ENCODE data around the gene MADCAM1.
"Not testable (repeated sequence)": the region's sequence is repeated elsewhere in the genome, so short reads cannot be mapped to it uniquely, and the experiment has no call there.

Gene MADCAM1

GRCh38 chr19:478236-478903, 17.9 kb upstream of the MADCAM1 start:
- no peak for ATAC-seq
- TF ChIP-seq TCF4 (CRISPR knock-in tag; IDR thresholded peaks at IDR 0.05; ENCODE audit: borderline replicate concordance) (no peak), ESRRG (CRISPR knock-in tag; IDR thresholded peaks at IDR 0.05) (no peak), ARNTL (CRISPR knock-in tag; IDR thresholded peaks at IDR 0.05; ENCODE audit: borderline replicate concordance, low read depth) (no peak), BACH2 (CRISPR knock-in tag; IDR thresholded peaks at IDR 0.05; ENCODE audit: borderline replicate concordance) (no peak), TSHZ2 (CRISPR knock-in tag; IDR thresholded peaks at IDR 0.05) (no peak), ZC3H10 (CRISPR knock-in tag; IDR thresholded peaks at IDR 0.05) (no peak), GLIS3 (CRISPR knock-in tag; IDR thresholded peaks at IDR 0.05) (no peak), CREB5 (CRISPR knock-in tag; IDR thresholded peaks at IDR 0.05; ENCODE audit: low read depth) (no peak), ZNF565 (CRISPR knock-in tag; conservative IDR thresholded peaks at IDR 0.05; ENCODE audit: low read depth) (no peak), CSDC2 (CRISPR knock-in tag; IDR thresholded peaks at IDR 0.05) (no peak), PATZ1 (CRISPR knock-in tag; IDR thresholded peaks at IDR 0.05; ENCODE audit: borderline replicate concordance) (no peak), POU6F1 (CRISPR knock-in tag; IDR thresholded peaks at IDR 0.05; ENCODE audit: borderline replicate concordance, low read depth) (no peak), ISL1 (CRISPR knock-in tag; IDR thresholded peaks at IDR 0.05) (no peak), ZNF8 (CRISPR knock-in tag; IDR thresholded peaks at IDR 0.05) (no peak), ZFP30 (CRISPR knock-in tag; IDR thresholded peaks at IDR 0.05) (no peak)

GRCh38 chr19:478976-479375, 17.3 kb upstream of the MADCAM1 start:
- TF ChIP-seq ZFP3 (CRISPR knock-in tag; IDR thresholded peaks at IDR 0.05) (no peak), ISL1 (CRISPR knock-in tag; IDR thresholded peaks at IDR 0.05) (no peak), TCF4 (CRISPR knock-in tag; IDR thresholded peaks at IDR 0.05; ENCODE audit: borderline replicate concordance) (no peak), ZFP30 (CRISPR knock-in tag; IDR thresholded peaks at IDR 0.05) (no peak), PPARA (CRISPR knock-in tag; IDR thresholded peaks at IDR 0.05; ENCODE audit: borderline replicate concordance) (no peak), GLIS3 (CRISPR knock-in tag; IDR thresholded peaks at IDR 0.05) (no peak)
- no peak for ATAC-seq

- TF ChIP-seq PPARA (CRISPR knock-in tag; IDR thresholded peaks at IDR 0.05; ENCODE audit: borderline replicate concordance), result no peak
- no peak for TF ChIP-seq ZFP30 (CRISPR knock-in tag; IDR thresholded peaks at IDR 0.05)
- no peak for TF ChIP-seq CSRNP3 (CRISPR knock-in tag; IDR thresholded peaks at IDR 0.05)
- no peak for TF ChIP-seq PATZ1 (CRISPR knock-in tag; IDR thresholded peaks at IDR 0.05; ENCODE audit: borderline replicate concordance)
- peak; percentile 47; the same call in 1 of the 3 replicates for ATAC-seq
These were observed 16.1 kb upstream of the MADCAM1 start for GRCh38 chr19:480016-480855.

GRCh38 chr19:481100-481499, 15.2 kb upstream of the MADCAM1 start:
- ATAC-seq, result not testable (repeated sequence)
